Motor neuron (in vitro differentiated cells): ENCODE data around the gene BICDL2. TPM values are rescaled to one million over a fixed set of nuclear protein-coding genes. Genes with fewer than 3 reads are reported as not detected.

Experiments
- ATAC-seq, 8 experiments: fragments of 200-7000 bp; cut with Tn5 transposase; replicated peaks in 6 of 8; 2 replicates each; pipeline ENCODE4 v1.8.0; 2021; ENCODE audit warnings: mild to moderate bottlenecking in 8 of 8, moderate library complexity in 8 of 8
- H3K27ac ChIP-seq, 2 donors: fragments of 250-450 bp; sonication (Bioruptor Pico); 2 replicates each; pipeline ENCODE4 v1.9.0; 2021; ENCODE audit warnings: antibody characterized with exemption in 2 of 2, mild to moderate bottlenecking in 2 of 2, moderate library complexity in 1 of 2
- H3K4me1 ChIP-seq, 2 donors: fragments of 250-450 bp; sonication (Bioruptor Pico); replicated peaks in 1 of 2; 2 replicates each; pipeline ENCODE4 v1.6.1; 2021; ENCODE audit warnings: antibody characterized with exemption in 2 of 2, mild to moderate bottlenecking in 2 of 2, moderate library complexity in 1 of 2
- H3K4me3 ChIP-seq, 5 donors: fragments of 250-450 bp; sonication (Bioruptor Pico); 2 replicates each; pipeline ENCODE4 v1.9.0; 2021; ENCODE audit warnings: antibody characterized with exemption in 5 of 5, mild to moderate bottlenecking in 5 of 5, moderate library complexity in 4 of 5
- WGBS, 10 experiments: fragments of 450-650 bp; shearing (Covaris generic); methylation state at CpG; one replicate each; pipeline ENCODE4 v1.0.0; 2022; 5-methylcytosine and 5-hydroxymethylcytosine counted together
- in situ Hi-C, 9 experiments: fragments of 400-800 bp; cut with MboI; loops; one replicate each; pipeline ENCODE4 v1.15.0; 2021; ENCODE audit warnings: low sequenced_read_pairs in 9 of 9, low pct_unique_long_range_greater_than_20kb in 2 of 9; ENCODE audit not compliant: unreplicated experiment in 9 of 9
- total RNA-seq, 8 experiments: library from RNA; unstranded; fragments of 300-600 nt; gene quantifications; 2 replicates each; pipeline versions ENCODE4 v1.2.3 to v1.2.4, GENCODE V29; 2022

The BICDL2 gene
- total RNA-seq, 8 experiments from 2014 or later: 0.11 to 0.95 (median 0.21) TPM

GRCh38 chr16:2987833-2988232 lies 48.9 kb downstream of the BICDL2 start:
- WGBS, 10 experiments: 0 to 20% methylated on average over 1 of the region's 8 CpGs; no CpG with 5 or more reads in 8 of the 10 experiments
- Histone ChIP-seq H3K4me3 (no peak overlapping the region), H3K4me1 (peaks cover 7 to 17% of the 10 kb centered on the region in 2 donors), H3K27ac (no peak overlapping the region)
- peak in 7 of 8 experiments; percentile 15 to 67 (median 21) for ATAC-seq
- in situ Hi-C loops: no loop called here

GRCh38 chr16:2987286-2987685 lies 49.5 kb downstream of the BICDL2 start:
- peak in 4 of 8 experiments; percentile 0 to 2 (median 1) for ATAC-seq
- in situ Hi-C loops: no loop called here
- Histone ChIP-seq H3K27ac (no peak overlapping the region), H3K4me3 (no peak overlapping the region), H3K4me1 (peaks cover 7 to 17% of the 10 kb centered on the region in 2 donors)
- WGBS, 10 experiments: 60% methylated on average over 5 of the region's 9 CpGs; no CpG with 5 or more reads in 9 of the 10 experiments

GRCh38 chr16:2986623-2987188 lies 50.0 kb downstream of the BICDL2 start:
- Histone ChIP-seq H3K4me1 (peaks cover 7 to 20% of the 10 kb centered on the region in 2 donors), H3K4me3 (no peak overlapping the region), H3K27ac (no peak overlapping the region)
- no peak for ATAC-seq
- 37 to 72% methylated on average over 2 to 6 of the region's 17 CpGs; no CpG with 5 or more reads in 8 of the 10 experiments for WGBS, 10 experiments
- in situ Hi-C loops: no loop called here

- Histone ChIP-seq H3K4me1 (peaks cover 12 to 28% of the 10 kb centered on the region in 2 donors), H3K27ac (no peak overlapping the region), H3K4me3 (no peak overlapping the region)
- 60 to 100% (median 85%) methylated on average over 2 to 6 of the region's 15 CpGs; no CpG with 5 or more reads in 6 of the 10 experiments for WGBS, 10 experiments
- no peak for ATAC-seq
- in situ Hi-C loops: no loop called here
These were observed 50.8 kb downstream of the BICDL2 start for GRCh38 chr16:2985893-2986355.

GRCh38 chr16:2985462-2985861 lies 51.3 kb downstream of the BICDL2 start:
- no peak overlapping the region for H3K27ac ChIP-seq
- H3K4me3 ChIP-seq: no peak overlapping the region
- ATAC-seq: no peak
- 100% methylated on average over 1 of the region's 9 CpGs; no CpG with 5 or more reads in 9 of the 10 experiments for WGBS, 10 experiments
- in situ Hi-C loops: no loop called here
- peaks cover 14 to 29% of the 10 kb centered on the region in 2 donors for H3K4me1 ChIP-seq

- Histone ChIP-seq H3K4me1 (peaks cover 14 to 32% of the 10 kb centered on the region in 2 donors), H3K4me3 (peak overlapping the region; percentile 0 to 25 (median 16)), H3K27ac (no peak overlapping the region)
- in situ Hi-C loops: no loop called here
- 0 to 69% (median 29%) methylated on average over 1 to 15 of the region's 42 CpGs; no CpG with 5 or more reads in 4 of the 10 experiments for WGBS, 10 experiments
- ATAC-seq: peak; percentile 39 to 72 (median 66)
These were observed 53.0 kb downstream of the BICDL2 start for GRCh38 chr16:2983706-2984136.

GRCh38 chr16:2982402-2982801 lies 54.3 kb downstream of the BICDL2 start:
- H3K27ac ChIP-seq: no peak overlapping the region
- peaks cover 7 to 19% of the 10 kb centered on the region in 2 donors for H3K4me1 ChIP-seq
- no peak overlapping the region for H3K4me3 ChIP-seq
- ATAC-seq: peak in 1 of 8 experiments; percentile 37
- in situ Hi-C loops: no loop called here
- 29 to 89% (median 63%) methylated on average over 2 to 5 of the region's 5 CpGs; no CpG with 5 or more reads in 2 of the 10 experiments for WGBS, 10 experiments

- no peak for ATAC-seq
- in situ Hi-C loops: no loop called here
- 0% methylated on average over 1 of the region's 4 CpGs; no CpG with 5 or more reads in 8 of the 10 experiments for WGBS, 10 experiments
- H3K4me3 ChIP-seq: no peak overlapping the region
- H3K4me1 ChIP-seq: peaks cover 7 to 15% of the 10 kb centered on the region in 2 donors
- H3K27ac ChIP-seq: no peak overlapping the region
These were observed 54.9 kb downstream of the BICDL2 start for GRCh38 chr16:2981899-2982250.

GRCh38 chr16:2981177-2981898 lies 55.4 kb downstream of the BICDL2 start:
- H3K4me3 ChIP-seq: peak overlapping the region in 3 of 5 donors; percentile 48 to 77 (median 58)
- peaks cover 7 to 15% of the 10 kb centered on the region in 2 donors for H3K4me1 ChIP-seq
- H3K27ac ChIP-seq: no peak overlapping the region
- ATAC-seq: no peak
- WGBS, 10 experiments: 50 to 100% (median 62%) methylated on average over 1 to 22 of the region's 33 CpGs; no CpG with 5 or more reads in 3 of the 10 experiments
- in situ Hi-C loops: no loop called here

GRCh38 chr16:2980227-2981176 lies 56.2 kb downstream of the BICDL2 start, which contains the start of gene PKMYT1:
TSS of gene PKMYT1 (minus strand) at chr16:2980446. CDS start at chr16:2979657, 789 bp downstream.
- H3K4me1 ChIP-seq: peaks cover 7 to 15% of the 10 kb centered on the region in 2 donors
- ATAC-seq: peak; percentile 70 to 88 (median 84)
- H3K4me3 ChIP-seq: peak within 1 kb of the TSS; percentile 48 to 77 (median 61)
- in situ Hi-C loops: no loop called here
- peak within 1 kb of the TSS; percentile 74 to 90 for H3K27ac ChIP-seq
- WGBS, 10 experiments: 0 to 42% (median 19%) methylated on average over 1 to 13 of the region's 91 CpGs; no CpG with 5 or more reads in 7 of the 10 experiments

GRCh38 chr16:2979669-2980226 lies 57.0 kb downstream of the BICDL2 start:
- WGBS, 10 experiments: 0 to 4% methylated on average over 1 to 7 of the region's 43 CpGs; no CpG with 5 or more reads in 8 of the 10 experiments

More at GRCh38 chr16:2979669-2980226, 57.0 kb downstream of the BICDL2 start:
- peak overlapping the region; percentile 48 to 77 (median 61) for H3K4me3 ChIP-seq
- in situ Hi-C loops: no loop called here
- peaks cover 7 to 15% of the 10 kb centered on the region in 2 donors for H3K4me1 ChIP-seq
- ATAC-seq: peak in 3 of 8 experiments; percentile 9 to 29 (median 10)
- H3K27ac ChIP-seq: no peak overlapping the region
